HepG2 (cell line): Measurements from ENCODE around the gene HS3ST5. TPM values are rescaled to one million over a fixed set of nuclear protein-coding genes. Genes with fewer than 3 reads are reported as not detected.

ENCODE experiments used
- ATF4 ChIP-seq, 2 experiments: fragments of 450-650 bp in 1 of 2; sonication (generic) in 1 of 2; formaldehyde crosslinking; IDR thresholded peaks; 2 replicates each; pipeline versions ENCODE4 v1.5.0 to v1.8.0; 2020 to 2022; ENCODE audit warnings: mild to moderate bottlenecking in 1 of 2, missing genetic modification reagents in 1 of 2
- BCL6 ChIP-seq: IDR thresholded peaks from 2 replicates; pipeline ENCODE4 v1.6.1; 2016; ENCODE audit warnings: missing genetic modification reagents, missing compliant biosample characterization
- CREM ChIP-seq, 2 experiments: sonication (generic) in 1 of 2; formaldehyde crosslinking in 1 of 2; IDR thresholded peaks; 2 replicates each; pipeline versions ENCODE4 v1.4.0 to v1.6.1; 2016 to 2020; ENCODE audit warnings: antibody characterized with exemption in 1 of 2, mild to moderate bottlenecking in 1 of 2, missing genetic modification reagents in 1 of 2
- DRAP1 ChIP-seq: IDR thresholded peaks from 2 replicates; pipeline ENCODE4 v1.6.1; 2016; ENCODE audit warnings: missing genetic modification reagents, missing compliant biosample characterization
- ETV6 ChIP-seq: sonication (generic); formaldehyde crosslinking; conservative IDR thresholded peaks from 2 replicates; pipeline ENCODE4 v1.4.0; 2020; ENCODE audit warnings: missing genetic modification reagents
- FOXA3 ChIP-seq: IDR thresholded peaks from 2 replicates; pipeline ENCODE4 v1.6.1; 2016; ENCODE audit warnings: missing genetic modification reagents, missing compliant biosample characterization
- FOXK2 ChIP-seq: fragments of 450-650 bp; IDR thresholded peaks from 2 replicates; pipeline ENCODE4 v1.6.1; 2016
- GATA4 ChIP-seq: sonication (generic); IDR thresholded peaks from 2 replicates; pipeline ENCODE4 v1.6.1; 2016; ENCODE audit warnings: antibody characterized with exemption, low read depth, borderline replicate concordance
- HNF4G ChIP-seq, 2 experiments: sonication (generic) in 1 of 2; formaldehyde crosslinking in 1 of 2; IDR thresholded peaks; 2 replicates each; pipeline versions ENCODE4 v1.4.0 to v1.6.1; 2011 to 2020; ENCODE audit warnings: borderline replicate concordance in 2 of 2, low read depth in 2 of 2, mild to moderate bottlenecking in 2 of 2, low read length in 1 of 2, missing genetic modification reagents in 1 of 2, moderate library complexity in 1 of 2
- HNRNPK ChIP-seq: fragments of 200-400 bp; formaldehyde crosslinking; IDR thresholded peaks from 2 replicates; pipeline ENCODE4 v1.6.1; 2018; ENCODE audit warnings: low read length, low read depth, moderate library complexity, mild to moderate bottlenecking; ENCODE audit not compliant: poor library complexity, severe bottlenecking
- HOMEZ ChIP-seq: IDR thresholded peaks from 2 replicates; pipeline ENCODE4 v1.6.1; 2016; ENCODE audit warnings: low read depth
- KDM2A ChIP-seq: sonication (generic); formaldehyde crosslinking; IDR thresholded peaks from 2 replicates; pipeline ENCODE4 v1.4.0; 2020; ENCODE audit warnings: low read depth, missing genetic modification reagents, borderline replicate concordance
- LCORL ChIP-seq, 2 experiments: fragments of 450-650 bp in 1 of 2; sonication (generic) in 1 of 2; formaldehyde crosslinking in 1 of 2; IDR thresholded peaks; 2 replicates each; pipeline versions ENCODE4 v1.5.0 to v1.6.1; 2017 to 2020; ENCODE audit warnings: antibody characterized with exemption in 1 of 2, missing genetic modification reagents in 1 of 2
- NFE2L1 ChIP-seq: sonication (generic); formaldehyde crosslinking; IDR thresholded peaks from 2 replicates; pipeline ENCODE4 v1.4.0; 2020; ENCODE audit warnings: missing genetic modification reagents, mild to moderate bottlenecking, borderline replicate concordance
- NONO ChIP-seq, 2 experiments: fragments of 450-650 bp in 1 of 2; sonication (generic) in 1 of 2; formaldehyde crosslinking in 1 of 2; IDR thresholded peaks in 1 of 2; conservative IDR thresholded peaks in 1 of 2; 2 replicates each; pipeline versions ENCODE4 v1.6.1 to v1.8.0; 2017 to 2022; ENCODE audit warnings: mild to moderate bottlenecking in 1 of 2, missing genetic modification reagents in 1 of 2, moderate library complexity in 1 of 2
- NR2F2 ChIP-seq: IDR thresholded peaks from 2 replicates; pipeline ENCODE4 v1.6.1; 2012; ENCODE audit warnings: low read depth, inconsistent platforms, borderline replicate concordance
- SAP130 ChIP-seq: IDR thresholded peaks from 2 replicates; pipeline ENCODE4 v1.6.1; 2016; ENCODE audit warnings: low read depth
- SIN3B ChIP-seq: fragments of 150-350 bp; IDR thresholded peaks from 2 replicates; pipeline ENCODE4 v1.6.1; 2014; ENCODE audit warnings: low read length
- SOX6 ChIP-seq, 2 experiments: fragments of 450-650 bp in 1 of 2; sonication (generic) in 1 of 2; formaldehyde crosslinking in 1 of 2; IDR thresholded peaks; 2 replicates each; pipeline versions ENCODE4 v1.4.0 to v1.6.1; 2017 to 2020; ENCODE audit warnings: antibody characterized with exemption in 1 of 2, mild to moderate bottlenecking in 1 of 2, missing genetic modification reagents in 1 of 2
- ZBTB7B ChIP-seq: sonication (generic); formaldehyde crosslinking; IDR thresholded peaks from 2 replicates; pipeline ENCODE4 v1.4.0; 2020; ENCODE audit warnings: missing genetic modification reagents
- ZBTB8A ChIP-seq: sonication (generic); formaldehyde crosslinking; IDR thresholded peaks from 2 replicates; pipeline ENCODE4 v1.4.0; 2020; ENCODE audit warnings: mild to moderate bottlenecking, low read depth, missing genetic modification reagents, borderline replicate concordance
- ZNF292 ChIP-seq: sonication (generic); formaldehyde crosslinking; IDR thresholded peaks from 2 replicates; pipeline ENCODE4 v1.8.1; 2022; ENCODE audit warnings: mild to moderate bottlenecking, low read depth, missing genetic modification reagents, borderline replicate concordance
- ZNF441 ChIP-seq: sonication (generic); formaldehyde crosslinking; IDR thresholded peaks from 2 replicates; pipeline ENCODE4 v1.7.0; 2021; ENCODE audit warnings: missing genetic modification reagents, borderline replicate concordance
- ZNF644 ChIP-seq: IDR thresholded peaks from 2 replicates; pipeline ENCODE4 v1.6.1; 2016; ENCODE audit warnings: low read depth
- ZNF891 ChIP-seq: sonication (generic); formaldehyde crosslinking; IDR thresholded peaks from 2 replicates; pipeline ENCODE4 v1.5.0; 2020; ENCODE audit warnings: mild to moderate bottlenecking, missing genetic modification reagents
- polyA plus RNA-seq, 8 experiments: library from polyadenylated mRNA; depleted of rRNA in 3 of 8; stranded (reverse) in 7 of 8; unstranded in 1 of 8; fragments of >200 nt; fragmentation: Illumina TruSeq in 4 of 8; extraction: Trizol in 4 of 8; gene quantifications; 2 replicates each; pipeline versions ENCODE4 v1.2.1 to v1.2.3, GENCODE V29; 2011 to 2016; ENCODE audit warnings: low read depth in 4 of 8, missing spikeins in 1 of 8, mixed read lengths in 1 of 8; ENCODE audit not compliant: insufficient read depth in 1 of 8
- total RNA-seq, 5 experiments: library from RNA; depleted of rRNA; stranded (reverse); fragments of >200 nt; fragmentation: Illumina TruSeq; extraction: Trizol; gene quantifications; 2 replicates each; pipeline ENCODE4 v1.2.3, GENCODE V29; 2016; ENCODE audit warnings: low read depth in 1 of 5
- TF ChIP-seq, protein P1 (sequence below): sonication (generic); formaldehyde crosslinking; IDR thresholded peaks from 2 replicates; pipeline ENCODE4 v1.8.0; 2022; ENCODE audit warnings: mild to moderate bottlenecking, missing genetic modification reagents, moderate library complexity

HS3ST5 gene
- total and polyA plus RNA-seq, 2 of the 13 experiments (the other 11 are each of a cell fraction or from before 2014, with no cell fraction given) = 1.1 to 1.6 TPM

- TF ChIP-seq ZNF441 (CRISPR knock-in tag) (0 out of 2 replicates have a peak, but pooled peaks have one; percentile 27), HNRNPK (no peak), KDM2A (CRISPR knock-in tag) (0 out of 2 replicates have a peak, but pooled peaks have one; percentile 17), NR2F2 (peak; percentile 43; the same call in 1 of the 2 replicates), SIN3B (no peak), NFE2L1 (CRISPR knock-in tag) (no peak), BCL6 (CRISPR knock-in tag) (peak; percentile 71), HOMEZ (CRISPR knock-in tag) (0 out of 2 replicates have a peak, but pooled peaks have one; percentile 21), SAP130 (CRISPR knock-in tag) (peak; percentile 61), FOXK2 (no peak), FOXA3 (CRISPR knock-in tag) (peak; percentile 86), ZBTB7B (CRISPR knock-in tag) (peak; percentile 95), DRAP1 (peak; percentile 15; the same call in 1 of the 2 replicates), LCORL (IDR thresholded peaks at IDR 0.05) (no peak), LCORL (CRISPR knock-in tag; IDR thresholded peaks at IDR 0.05) (peak; percentile 25; the same call in 1 of the 2 replicates), ETV6 (no peak), SOX6 (IDR thresholded peaks at IDR 0.05) (no peak), SOX6 (CRISPR knock-in tag; IDR thresholded peaks at IDR 0.05) (peak; percentile 72), ZNF292 (CRISPR knock-in tag) (peak; percentile 41; the same call in 1 of the 2 replicates), ATF4 (CRISPR knock-in tag; IDR thresholded peaks at IDR 0.05) (0 out of 4 replicates have a peak, but pooled peaks of 1 of the 2 experiments have one; percentile 15), NONO (IDR thresholded peaks at IDR 0.05) (no peak), NONO (CRISPR knock-in tag; conservative IDR thresholded peaks at IDR 0.05) (0 out of 2 replicates have a peak, but pooled peaks have one; percentile 39), ZNF644 (CRISPR knock-in tag) (peak; percentile 63), CREM (IDR thresholded peaks at IDR 0.05) (peak; percentile 61), CREM (CRISPR knock-in tag; IDR thresholded peaks at IDR 0.05) (no peak), GATA4 (peak; percentile 66; the same call in 1 of the 2 replicates), ZBTB8A (CRISPR knock-in tag) (no peak), ZNF891 (no peak), HNF4G (IDR thresholded peaks at IDR 0.05; ENCODE audit: borderline replicate concordance, low read depth, low read length) (peak; percentile 69; the same call in 1 of the 2 replicates), HNF4G (CRISPR knock-in tag; IDR thresholded peaks at IDR 0.05; ENCODE audit: borderline replicate concordance, low read depth) (no peak; the same call in 1 of the 2 replicates)
- TF ChIP-seq, protein P1, sequence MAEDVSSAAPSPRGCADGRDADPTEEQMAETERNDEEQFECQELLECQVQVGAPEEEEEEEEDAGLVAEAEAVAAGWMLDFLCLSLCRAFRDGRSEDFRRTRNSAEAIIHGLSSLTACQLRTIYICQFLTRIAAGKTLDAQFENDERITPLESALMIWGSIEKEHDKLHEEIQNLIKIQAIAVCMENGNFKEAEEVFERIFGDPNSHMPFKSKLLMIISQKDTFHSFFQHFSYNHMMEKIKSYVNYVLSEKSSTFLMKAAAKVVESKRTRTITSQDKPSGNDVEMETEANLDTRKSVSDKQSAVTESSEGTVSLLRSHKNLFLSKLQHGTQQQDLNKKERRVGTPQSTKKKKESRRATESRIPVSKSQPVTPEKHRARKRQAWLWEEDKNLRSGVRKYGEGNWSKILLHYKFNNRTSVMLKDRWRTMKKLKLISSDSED (CRISPR knock-in tag) = no peak
These were observed 70.2 kb downstream of the HS3ST5 start (continued) for GRCh38 chr6:114272582-114272981.
